Endothelial cell of umbilical vein (primary cell): ENCODE measurements around the gene ADCY7. TPM values are rescaled to one million over a fixed set of nuclear protein-coding genes. Genes with fewer than 3 reads are reported as not detected.

ENCODE experiments used
- BruUV-seq: library from RNA; stranded (reverse); fragments of 400-500 nt; replicated peaks from 2 replicates; lab custom pipeline; 2021; lab: Mats Ljungman, UMichigan
- CTCF ChIA-PET: fragments of 300-600, 350-600 bp; sonication (Branson Sonifier 250); formaldehyde crosslinking; loops from one replicate; lab custom pipeline; 2021; ENCODE audit warnings: antibody characterized with exemption, inconsistent platforms; lab: Charles Lee
- POLR2A ChIA-PET: fragments of 300-600, 350-600 bp; sonication (Branson Sonifier 250); formaldehyde crosslinking; loops from one replicate; lab custom pipeline; 2021; ENCODE audit warnings: antibody characterized with exemption, inconsistent platforms; lab: Charles Lee
- DNase-seq: peaks from one replicate; pipeline ENCODE4 v3.0.0-alpha.2; 2011; ENCODE audit warnings: low read depth, low spot score
- FAIRE-seq: peaks from 2 replicates; lab custom pipeline; 2011; peaks lifted over from hg19 to GRCh38; lab: Jason Lieb, UNC
- H2AFZ ChIP-seq: 2 replicates; pipeline ENCODE4 v1.6.0; 2012; ENCODE audit warnings: low read depth, low read length, control low read depth, inconsistent platforms
- H3K27ac ChIP-seq: 2 replicates; pipeline ENCODE4 v1.5.1; 2011; ENCODE audit warnings: low read depth, mild to moderate bottlenecking, control low read depth, low read length, moderate library complexity; ENCODE audit not compliant: insufficient read depth
- H3K27me3 ChIP-seq, 2 experiments: 2 replicates each; pipeline versions ENCODE4 v1.6.0 to v1.6.1; 2011; ENCODE audit warnings: low read length in 2 of 2, mixed read lengths in 1 of 2; ENCODE audit not compliant: control insufficient read depth in 2 of 2, insufficient read depth in 2 of 2
- H3K36me3 ChIP-seq, 2 experiments: 2 replicates in 1 of 2; 3 replicates in 1 of 2; pipeline ENCODE4 v1.5.1; 2011; ENCODE audit warnings: low read length in 2 of 2, mild to moderate bottlenecking in 1 of 2, moderate library complexity in 1 of 2; ENCODE audit not compliant: control insufficient read depth in 2 of 2, insufficient read depth in 2 of 2; ENCODE audit errors: extremely low read depth in 1 of 2
- H3K4me1 ChIP-seq: 3 replicates; pipeline ENCODE4 v1.5.1; 2011; ENCODE audit warnings: mild to moderate bottlenecking, low read length; ENCODE audit not compliant: control insufficient read depth, insufficient read depth; ENCODE audit errors: extremely low read depth
- H3K4me2 ChIP-seq: 2 replicates; pipeline ENCODE4 v1.6.1; 2011; ENCODE audit warnings: low read length, control low read depth, mixed read lengths; ENCODE audit not compliant: insufficient read depth
- H3K4me3 ChIP-seq, 3 experiments: fragments of 200-600 bp in 1 of 3; sonication (generic), shearing (Covaris generic) in 1 of 3; replicated peaks in 1 of 3; 2 replicates each; pipeline ENCODE4 v1.5.1; 2011 to 2016; ENCODE audit warnings: control low read depth in 3 of 3, low read length in 3 of 3, mild to moderate bottlenecking in 2 of 3, inconsistent platforms in 1 of 3, low read depth in 1 of 3, moderate library complexity in 1 of 3; ENCODE audit not compliant: insufficient read depth in 1 of 3
- H3K79me2 ChIP-seq: 2 replicates; pipeline ENCODE4 v1.6.0; 2012; ENCODE audit warnings: low read length, inconsistent platforms; ENCODE audit not compliant: control insufficient read depth, insufficient read depth
- H3K9ac ChIP-seq: replicated peaks from 2 replicates; pipeline ENCODE3; 2011; ENCODE audit warnings: low read length, control low read depth; ENCODE audit not compliant: insufficient read depth; ENCODE audit errors: extremely low read depth
- H3K9me1 ChIP-seq: replicated peaks from 3 replicates; pipeline ENCODE4 v1.6.0; 2011; ENCODE audit warnings: mild to moderate bottlenecking, low read length; ENCODE audit not compliant: control insufficient read depth, insufficient read depth; ENCODE audit errors: extremely low read depth
- H3K9me3 ChIP-seq: replicated peaks from 2 replicates; pipeline ENCODE4 v1.5.1; 2012; ENCODE audit warnings: low read length, inconsistent platforms; ENCODE audit not compliant: control insufficient read depth, insufficient read depth
- H4K20me1 ChIP-seq: replicated peaks from 2 replicates; pipeline ENCODE3; 2011; ENCODE audit warnings: mild to moderate bottlenecking, low read length; ENCODE audit not compliant: control insufficient read depth, insufficient read depth; ENCODE audit errors: extremely low read depth
- EZH2 ChIP-seq: IDR thresholded peaks from 2 replicates; pipeline ENCODE4 v1.6.1; 2012; ENCODE audit warnings: borderline replicate concordance, low read depth, mild to moderate bottlenecking, moderate library complexity, low read length, inconsistent platforms; ENCODE audit not compliant: severe bottlenecking
- FOS ChIP-seq: IDR thresholded peaks from 2 replicates; pipeline ENCODE4 v1.6.1; 2011; ENCODE audit warnings: mild to moderate bottlenecking, low read length, moderate library complexity, borderline replicate concordance; ENCODE audit not compliant: insufficient read depth
- GATA2 ChIP-seq: IDR thresholded peaks from 2 replicates; pipeline ENCODE4 v1.7.0; 2011; ENCODE audit warnings: low read depth, mild to moderate bottlenecking, moderate library complexity, mixed read lengths, low read length; ENCODE audit not compliant: insufficient read length, insufficient read depth
- MYC ChIP-seq: IDR thresholded peaks from one replicate; pipeline ENCODE4 v1.6.1; 2011; ENCODE audit warnings: mild to moderate bottlenecking, low read depth, low read length
- POLR2A ChIP-seq: IDR thresholded peaks from 2 replicates; pipeline ENCODE4 v1.6.1; 2012; ENCODE audit warnings: low read depth, mild to moderate bottlenecking, control low read depth, low read length
- POLR2AphosphoS5 ChIP-seq: IDR thresholded peaks from 2 replicates; pipeline ENCODE4 v1.6.1; 2012; ENCODE audit warnings: low read depth, mild to moderate bottlenecking, control low read depth, low read length, moderate library complexity; ENCODE audit not compliant: insufficient read depth
- dilution Hi-C: fragments of 300-500 bp; cut with MboI; formaldehyde crosslinking; loops from one replicate; pipeline ENCODE4 v1.15.0; 2019; ENCODE audit warnings: low sequenced_read_pairs; ENCODE audit not compliant: extremely low pct_ligation_motif_present
- intact Hi-C: fragments of 100-400 bp; cut with micrococcal nuclease; formaldehyde crosslinking; loops from one replicate; pipeline ENCODE4 v1.10.0; 2022
- polyA plus RNA-seq, 4 experiments: library from polyadenylated mRNA; depleted of rRNA in 3 of 4; stranded (reverse) in 3 of 4; unstranded in 1 of 4; fragments of >200 nt; gene quantifications; 2 replicates each; pipeline versions ENCODE4 v1.2.1 to v1.2.3, GENCODE V29; 2011 to 2012; ENCODE audit warnings: missing spikeins in 1 of 4
- total RNA-seq: library from RNA; stranded (reverse); gene quantifications from 2 replicates; pipeline ENCODE4 v1.2.3, GENCODE V29; 2021
- TF ChIP-seq, protein P1 (sequence below): IDR thresholded peaks from 2 replicates; pipeline ENCODE4 v1.6.1; 2011; ENCODE audit not compliant: insufficient read depth, insufficient read length
- TF ChIP-seq, protein P2 (sequence below), 2 donors: IDR thresholded peaks; 1 replicate in 1 of 2; 2 replicates in 1 of 2; pipeline ENCODE4 v1.5.1; 2011; ENCODE audit warnings: low read length in 2 of 2, mild to moderate bottlenecking in 2 of 2, moderate library complexity in 2 of 2, control low read depth in 1 of 2, inconsistent platforms in 1 of 2, low read depth in 1 of 2; ENCODE audit not compliant: insufficient read depth in 1 of 2; ENCODE audit errors: extremely low read depth in 1 of 2

ADCY7 gene
- total and polyA plus RNA-seq, 2 donors (not counting 3 experiments of a cell fraction or from before 2014, with no cell fraction given) = 3.5 to 9.3 TPM

DNA sequence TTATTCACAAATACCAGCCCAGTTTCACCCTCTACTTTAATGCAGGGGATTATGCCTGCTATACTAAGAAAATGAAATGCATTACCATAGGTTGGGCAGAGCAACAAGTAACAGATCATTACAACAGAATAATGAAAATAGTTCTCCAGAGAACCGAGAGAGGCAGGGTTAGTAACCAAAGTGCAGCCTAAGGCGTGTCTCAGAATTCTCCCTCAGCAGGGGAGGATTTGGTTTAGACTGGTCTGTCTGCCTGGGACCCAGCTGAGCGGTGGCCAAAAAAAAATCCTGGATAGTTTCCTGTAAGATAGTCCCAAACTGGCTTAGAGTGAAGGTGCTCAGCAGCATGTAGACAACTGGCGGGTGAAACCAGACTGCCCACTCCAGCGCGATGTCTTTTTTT lies 30.8 kb upstream of the ADCY7 start:
- dilution Hi-C loops = no loop called here
- intact Hi-C loops = no loop called here
- Histone ChIP-seq H3K4me2 (no peak overlapping the region), H3K9me1 (no peaks in the 10 kb centered on the region), H3K36me3 (no peaks in the 10 kb centered on the region), H2AFZ (no peak overlapping the region), H3K79me2 (no peaks in the 10 kb centered on the region), H4K20me1 (no peaks in the 10 kb centered on the region), H3K27ac (no peak overlapping the region), H3K9me3 (no peaks in the 10 kb centered on the region), H3K4me1 (no peaks in the 10 kb centered on the region), H3K27me3 (peaks cover 0 to 2% of the 10 kb centered on the region in 2 experiments), H3K9ac (no peak overlapping the region), H3K4me3 (no peak overlapping the region)
- BruUV-seq = no TSS peak
- ChIA-PET CTCF (interaction anchor here (2.2 kb wide), 1 partner anchor 119 kb away, joined by 10 read pairs; no protein-coding TSS in a partner anchor), POLR2A (no interaction called here)
- TF ChIP-seq POLR2AphosphoS5 (no peak), GATA2 (no peak), POLR2A (no peak), MYC (no peak), FOS (no peak)
- FAIRE-seq (no peak), DNase-seq (no peak)

DNA sequence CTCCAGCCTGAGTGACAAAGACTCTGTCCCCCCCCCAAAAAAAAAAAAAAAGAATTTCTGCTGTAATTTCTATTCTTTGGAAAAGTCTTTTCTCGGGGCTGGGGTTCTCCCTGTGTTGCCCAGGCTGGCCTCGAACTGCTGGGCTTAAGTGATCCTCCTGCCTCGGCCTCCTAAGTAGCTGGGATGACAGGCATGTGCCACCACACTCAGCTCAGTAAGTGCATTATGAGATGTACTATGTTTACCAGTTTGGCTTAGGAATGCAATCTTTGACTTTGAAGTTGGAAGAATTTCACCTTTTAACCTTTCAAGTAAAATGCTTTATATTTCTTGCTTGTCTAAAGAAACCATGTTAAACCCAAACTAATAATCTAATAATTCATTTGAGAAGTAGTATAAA lies 28.0 kb upstream of the ADCY7 start:
- DNase-seq (no peak), FAIRE-seq (no peak)
- Histone ChIP-seq H3K4me1 (no peaks in the 10 kb centered on the region), H3K9me1 (no peaks in the 10 kb centered on the region), H3K27ac (no peak overlapping the region), H3K27me3 (peaks cover 3 to 4% of the 10 kb centered on the region in 2 experiments), H4K20me1 (no peaks in the 10 kb centered on the region), H3K4me2 (no peak overlapping the region), H3K79me2 (no peaks in the 10 kb centered on the region), H3K9ac (no peak overlapping the region), H3K9me3 (no peaks in the 10 kb centered on the region), H3K36me3 (no peaks in the 10 kb centered on the region), H3K4me3 (no peak overlapping the region), H2AFZ (no peak overlapping the region)
- dilution Hi-C loops (no loop called here), intact Hi-C loops (no loop called here)
- TF ChIP-seq EZH2 (no peak), GATA2 (no peak), MYC (no peak), POLR2AphosphoS5 (no peak)
- TF ChIP-seq, protein P1, sequence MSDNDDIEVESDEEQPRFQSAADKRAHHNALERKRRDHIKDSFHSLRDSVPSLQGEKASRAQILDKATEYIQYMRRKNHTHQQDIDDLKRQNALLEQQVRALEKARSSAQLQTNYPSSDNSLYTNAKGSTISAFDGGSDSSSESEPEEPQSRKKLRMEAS = no peak
- TF ChIP-seq, protein P2, sequence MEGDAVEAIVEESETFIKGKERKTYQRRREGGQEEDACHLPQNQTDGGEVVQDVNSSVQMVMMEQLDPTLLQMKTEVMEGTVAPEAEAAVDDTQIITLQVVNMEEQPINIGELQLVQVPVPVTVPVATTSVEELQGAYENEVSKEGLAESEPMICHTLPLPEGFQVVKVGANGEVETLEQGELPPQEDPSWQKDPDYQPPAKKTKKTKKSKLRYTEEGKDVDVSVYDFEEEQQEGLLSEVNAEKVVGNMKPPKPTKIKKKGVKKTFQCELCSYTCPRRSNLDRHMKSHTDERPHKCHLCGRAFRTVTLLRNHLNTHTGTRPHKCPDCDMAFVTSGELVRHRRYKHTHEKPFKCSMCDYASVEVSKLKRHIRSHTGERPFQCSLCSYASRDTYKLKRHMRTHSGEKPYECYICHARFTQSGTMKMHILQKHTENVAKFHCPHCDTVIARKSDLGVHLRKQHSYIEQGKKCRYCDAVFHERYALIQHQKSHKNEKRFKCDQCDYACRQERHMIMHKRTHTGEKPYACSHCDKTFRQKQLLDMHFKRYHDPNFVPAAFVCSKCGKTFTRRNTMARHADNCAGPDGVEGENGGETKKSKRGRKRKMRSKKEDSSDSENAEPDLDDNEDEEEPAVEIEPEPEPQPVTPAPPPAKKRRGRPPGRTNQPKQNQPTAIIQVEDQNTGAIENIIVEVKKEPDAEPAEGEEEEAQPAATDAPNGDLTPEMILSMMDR (IDR thresholded peaks at IDR 0.05; ENCODE audit: extremely low read depth in 1 of 2, insufficient read depth in 1 of 2, low read depth in 1 of 2, low read length in 2 of 2) = no peak
- POLR2A ChIA-PET = no interaction called here
- CTCF ChIA-PET = no interaction called here
- BruUV-seq = no TSS peak
